Tibial nerve (tissue), 3 donors: ENCODE data around the gene MAST3.
"Not testable (repeated sequence)": the region's sequence is repeated elsewhere in the genome, so short reads cannot be mapped to it uniquely, and the experiment has no call there.

Source experiments
- CTCF ChIP-seq, 5 experiments: fragments of 200-600 bp in 3 of 5; fragments of 450-650 bp in 2 of 5; sonication (generic) in 3 of 5; IDR thresholded peaks; one replicate each; pipeline ENCODE4 v1.5.1; 2016 to 2019; ENCODE audit warnings: antibody characterized with exemption in 5 of 5, mild to moderate bottlenecking in 3 of 5, moderate library complexity in 2 of 5
- POLR2A ChIP-seq, 2 donors: fragments of 450-650 bp; IDR thresholded peaks; one replicate each; pipeline ENCODE4 v1.6.1; 2017; ENCODE audit warnings: antibody characterized with exemption in 2 of 2, mild to moderate bottlenecking in 2 of 2, moderate library complexity in 2 of 2

- TF ChIP-seq CTCF, POLR2A (IDR thresholded peaks at IDR 0.05): not testable (repeated sequence)
These were observed 7.7 kb downstream of the MAST3 start for GRCh38 chr19:18105259-18105658.
